ENCODE data around the gene DGKG.

The DGKG gene

DNA sequence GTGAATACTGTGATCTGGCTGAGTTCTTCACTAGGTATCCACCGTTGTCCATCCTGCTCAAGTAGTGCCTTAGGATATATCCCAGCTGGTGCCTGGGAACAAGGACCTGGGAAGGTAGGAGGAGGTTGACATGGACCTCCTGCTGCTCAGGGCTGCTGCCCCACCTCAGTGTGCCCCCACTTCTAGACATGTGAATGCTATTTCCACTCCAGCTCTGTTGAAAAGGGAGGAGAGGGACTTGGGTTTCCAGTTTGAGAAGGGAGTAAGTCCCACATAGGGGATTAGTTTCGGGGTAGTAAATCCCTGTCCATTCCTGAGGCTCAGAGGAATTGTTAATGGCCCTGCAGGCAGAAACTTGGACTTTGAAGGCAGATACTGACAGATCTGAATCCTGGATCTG, 220.2 kb downstream of the DGKG start:
- no peak for TF ChIP-seq POU2F2 (IDR thresholded peaks at IDR 0.05; ENCODE audit: low read depth, low read length)
- TF ChIP-seq POLR2A (IDR thresholded peaks at IDR 0.05; ENCODE audit: low read depth, low read length): no peak
- no peak for TF ChIP-seq TAF1 (IDR thresholded peaks at IDR 0.05; ENCODE audit: low read depth, low read length)
- no peak for TF ChIP-seq POLR2AphosphoS5 (IDR thresholded peaks at IDR 0.05; ENCODE audit: low read depth, low read length)
- no peak for TF ChIP-seq SPI1 (IDR thresholded peaks at IDR 0.05; ENCODE audit: low read depth, low read length)
- TF ChIP-seq PAX5 (IDR thresholded peaks at IDR 0.05; ENCODE audit: insufficient read depth, low read length, severe bottlenecking): no peak
- no peak for FAIRE-seq
- no peak for DNase-seq (ENCODE audit: insufficient read length, low spot score)

DNA sequence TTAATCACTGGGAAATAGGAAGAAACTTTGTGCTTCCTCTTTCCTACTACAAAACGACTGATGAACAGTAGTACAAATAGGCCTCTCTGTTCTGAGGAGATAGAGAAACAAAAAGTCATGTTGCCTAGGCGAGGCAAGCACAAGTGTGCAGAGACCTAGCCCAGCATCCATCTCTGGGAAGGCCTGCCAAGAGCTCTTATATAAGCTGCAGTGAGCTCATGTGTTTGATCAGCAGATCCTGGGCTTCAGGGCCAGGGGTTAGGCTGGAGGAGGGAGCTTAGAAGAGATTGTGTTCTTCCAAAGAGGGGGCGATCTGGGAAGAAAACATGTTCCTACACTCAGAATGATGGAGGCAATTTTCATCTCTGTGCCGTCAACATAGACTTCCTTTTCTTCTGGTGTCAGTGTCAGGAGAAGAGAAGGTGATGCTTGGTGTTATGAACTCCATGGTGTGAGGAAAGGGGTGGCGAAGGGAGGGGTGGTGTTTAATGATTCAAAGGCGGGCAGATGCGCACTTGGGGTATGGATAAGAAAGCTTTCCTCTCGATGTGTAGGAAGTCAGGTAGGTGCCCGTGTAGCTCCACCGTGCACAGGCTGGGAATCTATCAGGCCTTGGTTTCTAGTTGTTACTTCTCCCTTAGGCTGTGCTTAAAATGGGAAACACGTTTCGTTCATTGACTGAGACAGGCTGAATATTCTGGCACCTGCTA, 223.6 kb downstream of the DGKG start:
- FAIRE-seq (no peak), DNase-seq (ENCODE audit: insufficient read length, low spot score) (no peak)
- no peak for TF ChIP-seq SPI1 (IDR thresholded peaks at IDR 0.05; ENCODE audit: low read depth, low read length)

DNA sequence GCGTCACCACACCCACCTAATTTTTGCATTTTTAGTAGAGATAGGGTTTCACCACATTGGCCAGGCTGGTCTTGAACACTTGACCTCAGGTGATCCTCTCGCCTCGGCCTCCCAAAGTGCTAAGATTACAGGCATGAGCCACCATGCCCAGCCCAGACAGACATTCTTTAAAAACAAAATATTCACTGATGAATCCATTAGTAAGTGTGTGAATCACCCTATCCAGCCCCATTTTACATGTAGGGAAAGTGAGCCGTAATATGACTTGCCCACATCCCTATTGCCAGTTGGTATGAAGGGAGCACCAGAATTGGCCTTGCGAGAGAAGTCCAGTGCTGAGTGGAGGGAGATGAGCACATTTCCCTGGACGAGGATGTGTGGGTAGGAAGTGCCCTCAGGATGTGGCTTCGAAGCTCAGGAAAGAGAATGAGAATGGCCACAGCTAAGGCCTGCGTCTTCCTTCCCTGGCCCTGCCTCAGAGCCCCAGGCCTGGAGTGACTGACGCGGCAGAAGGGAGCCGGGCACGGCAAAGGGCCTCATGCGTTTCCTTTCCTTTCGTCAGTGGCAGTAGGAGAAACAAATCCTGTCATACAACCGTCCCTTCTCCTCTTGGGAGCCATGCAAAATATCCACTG, 224.9 kb downstream of the DGKG start:
- TF ChIP-seq POU2F2 (IDR thresholded peaks at IDR 0.05; ENCODE audit: low read depth, low read length) (no peak), POLR2AphosphoS5 (IDR thresholded peaks at IDR 0.05; ENCODE audit: low read depth, low read length) (no peak), PAX5 (IDR thresholded peaks at IDR 0.05; ENCODE audit: insufficient read depth, low read length, severe bottlenecking) (no peak), POLR2A (IDR thresholded peaks at IDR 0.05; ENCODE audit: low read depth, low read length) (no peak), TAF1 (IDR thresholded peaks at IDR 0.05; ENCODE audit: low read depth, low read length) (no peak), SPI1 (IDR thresholded peaks at IDR 0.05; ENCODE audit: low read depth, low read length) (no peak)
- no peak for DNase-seq (ENCODE audit: insufficient read length, low spot score)
- no peak for FAIRE-seq

DNA sequence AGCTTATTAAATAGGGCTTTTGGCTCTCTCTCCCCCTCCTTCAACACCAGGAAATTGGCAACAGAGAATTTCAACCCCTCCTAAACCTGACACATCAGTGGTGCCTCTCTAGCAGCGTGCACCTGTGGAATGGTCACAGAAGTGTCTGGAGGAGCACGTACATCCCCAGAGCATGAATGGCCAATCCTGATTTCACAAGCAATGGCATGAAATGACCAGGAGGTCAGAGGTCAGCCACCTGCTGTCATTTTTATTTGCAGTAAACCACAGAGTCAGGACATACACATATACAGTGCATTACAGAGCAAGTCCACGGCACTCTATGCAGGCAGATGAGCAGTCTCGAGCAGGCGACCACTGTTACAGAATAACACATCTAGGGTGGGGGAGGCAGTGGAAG, 228.1 kb downstream of the DGKG start:
- no peak for DNase-seq (ENCODE audit: insufficient read length, low spot score)

DNA sequence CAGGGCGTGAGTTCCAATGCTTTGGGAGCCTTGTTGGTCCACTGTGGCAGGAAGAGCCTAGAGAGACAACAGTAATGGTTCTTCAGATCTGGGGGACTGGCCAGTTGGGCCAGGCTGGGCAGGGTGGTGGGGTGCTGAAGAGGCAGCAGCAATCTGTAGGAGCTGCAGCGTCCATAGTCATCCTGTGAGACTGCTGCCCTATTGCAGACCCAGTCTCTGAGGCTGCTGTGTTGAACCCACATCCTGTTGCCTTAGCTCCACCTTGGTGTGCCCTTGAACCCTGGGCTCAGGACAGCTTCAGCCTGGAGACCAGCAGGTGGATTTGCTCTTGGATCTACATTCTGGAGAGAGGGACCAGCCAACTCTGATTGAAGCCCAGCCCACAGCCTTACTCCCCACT, 229.5 kb downstream of the DGKG start:
- DNase-seq (ENCODE audit: insufficient read length, low spot score) (no peak), FAIRE-seq (no peak)
- TF ChIP-seq POLR2AphosphoS5 (IDR thresholded peaks at IDR 0.05; ENCODE audit: low read depth, low read length) (no peak), POU2F2 (IDR thresholded peaks at IDR 0.05; ENCODE audit: low read depth, low read length) (no peak), TAF1 (IDR thresholded peaks at IDR 0.05; ENCODE audit: low read depth, low read length) (no peak), PAX5 (IDR thresholded peaks at IDR 0.05; ENCODE audit: insufficient read depth, low read length, severe bottlenecking) (no peak), SPI1 (IDR thresholded peaks at IDR 0.05; ENCODE audit: low read depth, low read length) (no peak), POLR2A (IDR thresholded peaks at IDR 0.05; ENCODE audit: low read depth, low read length) (no peak)

More for the DNA sequence above, 228.1 kb downstream of the DGKG start:
- TF ChIP-seq POU2F2 (IDR thresholded peaks at IDR 0.05; ENCODE audit: low read depth, low read length): no peak
- TF ChIP-seq SPI1 (IDR thresholded peaks at IDR 0.05; ENCODE audit: low read depth, low read length): no peak
- no peak for TF ChIP-seq PAX5 (IDR thresholded peaks at IDR 0.05; ENCODE audit: insufficient read depth, low read length, severe bottlenecking)
- TF ChIP-seq POLR2A (IDR thresholded peaks at IDR 0.05; ENCODE audit: low read depth, low read length): no peak
- no peak for TF ChIP-seq POLR2AphosphoS5 (IDR thresholded peaks at IDR 0.05; ENCODE audit: low read depth, low read length)
- TF ChIP-seq TAF1 (IDR thresholded peaks at IDR 0.05; ENCODE audit: low read depth, low read length): no peak
- FAIRE-seq: no peak

DNA sequence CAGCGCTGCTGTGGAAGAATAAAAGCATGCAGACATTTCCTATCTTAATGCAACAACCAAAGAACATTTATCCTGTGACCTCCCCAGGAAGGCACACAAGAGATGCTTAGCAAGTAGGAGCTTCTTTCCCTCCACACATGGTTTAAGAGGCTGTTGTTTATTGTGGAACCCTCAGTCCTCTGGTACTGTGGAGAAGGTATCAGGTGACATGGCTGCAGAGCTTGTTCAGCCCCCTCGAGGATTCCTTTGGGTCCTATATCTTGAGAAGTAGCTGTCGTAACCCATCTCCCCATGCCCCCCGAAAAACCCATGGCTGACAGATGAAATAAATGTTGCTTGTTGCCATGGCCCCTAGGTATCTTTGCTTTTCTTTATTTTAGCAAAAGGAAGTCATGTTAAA, 232.8 kb downstream of the DGKG start:
- TF ChIP-seq SPI1 (IDR thresholded peaks at IDR 0.05; ENCODE audit: low read depth, low read length): no peak
- TF ChIP-seq TAF1 (IDR thresholded peaks at IDR 0.05; ENCODE audit: low read depth, low read length): no peak
- no peak for TF ChIP-seq POU2F2 (IDR thresholded peaks at IDR 0.05; ENCODE audit: low read depth, low read length)
- no peak for TF ChIP-seq POLR2A (IDR thresholded peaks at IDR 0.05; ENCODE audit: low read depth, low read length)
- no peak for TF ChIP-seq POLR2AphosphoS5 (IDR thresholded peaks at IDR 0.05; ENCODE audit: low read depth, low read length)
- no peak for TF ChIP-seq PAX5 (IDR thresholded peaks at IDR 0.05; ENCODE audit: insufficient read depth, low read length, severe bottlenecking)
- no peak for FAIRE-seq

DNA sequence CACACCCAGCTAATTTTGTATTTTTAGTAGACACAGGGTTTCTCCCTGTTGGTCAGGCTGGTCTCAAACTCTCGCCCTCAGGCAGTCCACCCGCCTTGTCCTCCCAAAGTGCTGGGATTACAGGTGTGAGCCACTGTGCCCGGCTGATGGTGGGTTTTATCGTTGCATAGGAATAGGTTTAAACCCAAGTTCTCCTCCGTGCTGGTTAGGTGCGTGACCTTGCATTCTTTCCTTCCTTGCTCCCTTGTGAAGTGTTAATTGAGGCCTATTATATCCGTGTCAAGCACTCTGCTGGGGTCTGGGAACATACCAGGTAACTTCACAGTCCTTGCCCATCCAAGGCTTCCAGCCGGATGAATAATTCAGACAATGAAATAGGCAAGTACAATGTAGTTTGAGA, 233.9 kb downstream of the DGKG start:
- FAIRE-seq: no peak
- TF ChIP-seq POLR2AphosphoS5 (IDR thresholded peaks at IDR 0.05; ENCODE audit: low read depth, low read length) (no peak), SPI1 (IDR thresholded peaks at IDR 0.05; ENCODE audit: low read depth, low read length) (no peak), PAX5 (IDR thresholded peaks at IDR 0.05; ENCODE audit: insufficient read depth, low read length, severe bottlenecking) (no peak), POU2F2 (IDR thresholded peaks at IDR 0.05; ENCODE audit: low read depth, low read length) (no peak), TAF1 (IDR thresholded peaks at IDR 0.05; ENCODE audit: low read depth, low read length) (no peak), POLR2A (IDR thresholded peaks at IDR 0.05; ENCODE audit: low read depth, low read length) (no peak)
- DNase-seq (ENCODE audit: insufficient read length, low spot score): no peak

More for the DNA sequence above, 232.8 kb downstream of the DGKG start:
- DNase-seq (ENCODE audit: insufficient read length, low spot score): no peak

DNA sequence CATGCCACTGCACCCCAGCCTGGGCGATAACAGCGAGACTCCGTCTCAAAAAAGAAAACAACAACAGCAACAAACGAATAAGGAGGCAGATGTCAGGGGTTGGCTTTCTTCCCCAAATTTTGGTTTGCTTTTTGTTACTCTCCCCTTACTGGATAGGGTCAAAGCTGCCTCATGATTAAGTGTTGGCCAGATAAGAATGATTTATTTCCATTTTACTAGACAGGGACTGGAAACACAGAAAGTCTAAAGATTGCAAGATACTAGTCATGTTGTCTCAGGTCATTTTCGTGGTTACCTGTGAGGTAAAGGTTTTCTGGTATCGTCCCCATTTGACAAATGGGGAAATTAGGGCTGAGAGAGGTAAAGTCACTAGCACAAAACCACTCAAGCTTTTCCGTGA, 234.6 kb downstream of the DGKG start:
- no peak for TF ChIP-seq SPI1 (IDR thresholded peaks at IDR 0.05; ENCODE audit: low read depth, low read length)
- TF ChIP-seq POU2F2 (IDR thresholded peaks at IDR 0.05; ENCODE audit: low read depth, low read length): no peak
- TF ChIP-seq PAX5 (IDR thresholded peaks at IDR 0.05; ENCODE audit: insufficient read depth, low read length, severe bottlenecking): no peak
- TF ChIP-seq POLR2AphosphoS5 (IDR thresholded peaks at IDR 0.05; ENCODE audit: low read depth, low read length): no peak
- no peak for TF ChIP-seq TAF1 (IDR thresholded peaks at IDR 0.05; ENCODE audit: low read depth, low read length)
- TF ChIP-seq POLR2A (IDR thresholded peaks at IDR 0.05; ENCODE audit: low read depth, low read length): no peak
- no peak for DNase-seq (ENCODE audit: insufficient read length, low spot score)
- FAIRE-seq: no peak

DNA sequence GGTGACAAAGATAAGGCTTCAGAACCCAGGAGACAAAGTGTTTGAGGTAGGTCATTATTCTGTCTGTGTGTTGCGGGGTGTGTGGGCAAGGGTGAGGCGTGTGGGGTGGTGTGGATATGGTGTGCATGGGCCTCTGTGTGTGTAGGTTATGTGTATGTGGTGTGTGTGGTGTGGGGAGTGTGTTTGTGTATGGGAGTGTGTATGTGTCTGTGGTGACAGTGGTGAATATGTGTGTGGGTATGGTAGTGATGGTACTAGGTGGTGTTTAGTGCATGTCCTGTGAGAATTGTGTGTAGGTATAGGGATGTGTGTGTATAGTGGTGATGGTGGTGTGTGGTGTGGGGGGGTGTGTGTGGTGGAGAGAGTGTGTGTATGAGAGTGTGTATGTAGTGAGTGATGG, 236.9 kb downstream of the DGKG start:
- DNase-seq (ENCODE audit: insufficient read length, low spot score): no peak
- no peak for FAIRE-seq
- TF ChIP-seq SPI1 (IDR thresholded peaks at IDR 0.05; ENCODE audit: low read depth, low read length) (no peak), PAX5 (IDR thresholded peaks at IDR 0.05; ENCODE audit: insufficient read depth, low read length, severe bottlenecking) (no peak), POLR2AphosphoS5 (IDR thresholded peaks at IDR 0.05; ENCODE audit: low read depth, low read length) (no peak), POU2F2 (IDR thresholded peaks at IDR 0.05; ENCODE audit: low read depth, low read length) (no peak), POLR2A (IDR thresholded peaks at IDR 0.05; ENCODE audit: low read depth, low read length) (no peak), TAF1 (IDR thresholded peaks at IDR 0.05; ENCODE audit: low read depth, low read length) (no peak)
